ENCODE results near the gene NACAD.

DNA sequence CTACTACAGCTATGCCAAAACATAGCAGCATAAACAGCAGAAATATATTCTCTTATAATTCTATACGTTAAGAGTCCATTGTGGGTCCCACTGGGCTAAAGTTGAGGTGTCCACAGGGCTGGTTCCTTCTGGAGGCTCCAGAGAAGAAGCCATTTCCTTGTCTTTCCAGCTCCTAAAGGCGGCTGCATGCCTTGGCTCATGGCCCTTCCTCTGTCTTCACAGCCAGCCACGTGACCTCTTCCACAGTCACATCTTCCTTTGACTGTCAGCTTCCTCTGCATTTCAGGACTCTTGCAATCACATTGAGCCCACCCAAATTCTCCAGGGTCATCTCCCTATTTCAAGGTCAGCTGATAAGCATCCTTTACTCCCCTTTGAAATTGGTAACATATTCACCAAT is 17.2 kb downstream of the NACAD start:
- TF ChIP-seq, protein P1, sequence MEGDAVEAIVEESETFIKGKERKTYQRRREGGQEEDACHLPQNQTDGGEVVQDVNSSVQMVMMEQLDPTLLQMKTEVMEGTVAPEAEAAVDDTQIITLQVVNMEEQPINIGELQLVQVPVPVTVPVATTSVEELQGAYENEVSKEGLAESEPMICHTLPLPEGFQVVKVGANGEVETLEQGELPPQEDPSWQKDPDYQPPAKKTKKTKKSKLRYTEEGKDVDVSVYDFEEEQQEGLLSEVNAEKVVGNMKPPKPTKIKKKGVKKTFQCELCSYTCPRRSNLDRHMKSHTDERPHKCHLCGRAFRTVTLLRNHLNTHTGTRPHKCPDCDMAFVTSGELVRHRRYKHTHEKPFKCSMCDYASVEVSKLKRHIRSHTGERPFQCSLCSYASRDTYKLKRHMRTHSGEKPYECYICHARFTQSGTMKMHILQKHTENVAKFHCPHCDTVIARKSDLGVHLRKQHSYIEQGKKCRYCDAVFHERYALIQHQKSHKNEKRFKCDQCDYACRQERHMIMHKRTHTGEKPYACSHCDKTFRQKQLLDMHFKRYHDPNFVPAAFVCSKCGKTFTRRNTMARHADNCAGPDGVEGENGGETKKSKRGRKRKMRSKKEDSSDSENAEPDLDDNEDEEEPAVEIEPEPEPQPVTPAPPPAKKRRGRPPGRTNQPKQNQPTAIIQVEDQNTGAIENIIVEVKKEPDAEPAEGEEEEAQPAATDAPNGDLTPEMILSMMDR (conservative IDR thresholded peaks at IDR 0.05): no peak
- no peak for TF ChIP-seq ZFX (IDR thresholded peaks at IDR 0.05)
